GM19043 (cell line): ENCODE data around the gene BTNL3.

ENCODE experiments used
- ATAC-seq: cut with Tn5 transposase; IDR thresholded peaks from one replicate; pipeline ENCODE4 v1.9.1; 2021; ENCODE audit warnings: low read depth; ENCODE audit not compliant: unreplicated experiment

Gene BTNL3

DNA sequence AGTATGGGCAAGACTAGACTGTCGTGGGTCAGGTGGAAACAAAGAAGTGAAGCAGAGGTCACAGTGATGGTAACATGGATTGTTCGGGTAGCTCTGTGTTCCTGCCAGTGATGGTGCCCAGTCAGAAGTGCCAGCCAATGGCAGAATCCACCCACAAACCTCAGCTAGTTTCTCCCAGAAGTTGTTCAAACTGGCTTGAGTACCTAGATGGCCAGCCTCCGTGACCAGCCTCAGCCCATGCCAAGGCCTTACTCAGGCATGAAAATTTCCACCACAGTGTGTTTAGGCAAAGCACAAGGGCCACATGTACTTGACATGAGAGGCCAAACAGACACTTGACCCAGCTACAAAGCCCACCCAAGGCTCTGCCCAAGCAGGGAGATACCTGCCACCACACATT is 32.0 kb downstream of the BTNL3 start:
- ATAC-seq, result no peak

- ATAC-seq, result no peak
These were observed 35.8 kb downstream of the BTNL3 start for GRCh38 chr5:181024245-181025064.

DNA sequence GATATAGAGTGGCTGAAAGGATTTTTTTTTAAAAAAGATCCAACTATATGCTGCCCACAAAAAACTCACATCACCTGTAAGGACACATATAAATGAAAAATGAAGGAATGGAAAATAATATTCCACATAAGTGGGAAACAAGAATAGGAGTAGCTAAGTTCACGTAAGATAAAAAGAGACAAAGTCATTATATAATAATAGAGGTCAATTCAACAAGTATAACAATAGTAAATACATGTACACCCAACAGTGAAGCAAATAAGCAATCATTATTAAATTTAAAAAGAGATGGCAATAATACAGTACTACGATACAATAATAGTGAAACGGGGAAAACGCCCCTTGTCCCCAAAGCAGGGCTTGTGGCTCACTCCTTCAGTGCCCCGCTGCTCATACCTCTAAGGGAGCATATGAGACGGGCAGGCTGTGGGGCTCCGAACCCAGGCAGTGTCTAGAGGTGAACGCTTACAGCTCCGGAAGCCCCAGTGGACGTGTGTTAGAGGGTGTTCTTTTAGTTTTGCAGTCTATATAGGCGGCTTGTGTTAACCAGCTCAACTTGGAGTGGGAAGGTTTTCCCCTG is 38.9 kb downstream of the BTNL3 start:
- no peak for ATAC-seq

- no peak for ATAC-seq
These were observed 39.6 kb downstream of the BTNL3 start for GRCh38 chr5:181028032-181028819.

GRCh38 chr5:181031716-181032115 is 43.1 kb downstream of the BTNL3 start:
- no peak for ATAC-seq

DNA sequence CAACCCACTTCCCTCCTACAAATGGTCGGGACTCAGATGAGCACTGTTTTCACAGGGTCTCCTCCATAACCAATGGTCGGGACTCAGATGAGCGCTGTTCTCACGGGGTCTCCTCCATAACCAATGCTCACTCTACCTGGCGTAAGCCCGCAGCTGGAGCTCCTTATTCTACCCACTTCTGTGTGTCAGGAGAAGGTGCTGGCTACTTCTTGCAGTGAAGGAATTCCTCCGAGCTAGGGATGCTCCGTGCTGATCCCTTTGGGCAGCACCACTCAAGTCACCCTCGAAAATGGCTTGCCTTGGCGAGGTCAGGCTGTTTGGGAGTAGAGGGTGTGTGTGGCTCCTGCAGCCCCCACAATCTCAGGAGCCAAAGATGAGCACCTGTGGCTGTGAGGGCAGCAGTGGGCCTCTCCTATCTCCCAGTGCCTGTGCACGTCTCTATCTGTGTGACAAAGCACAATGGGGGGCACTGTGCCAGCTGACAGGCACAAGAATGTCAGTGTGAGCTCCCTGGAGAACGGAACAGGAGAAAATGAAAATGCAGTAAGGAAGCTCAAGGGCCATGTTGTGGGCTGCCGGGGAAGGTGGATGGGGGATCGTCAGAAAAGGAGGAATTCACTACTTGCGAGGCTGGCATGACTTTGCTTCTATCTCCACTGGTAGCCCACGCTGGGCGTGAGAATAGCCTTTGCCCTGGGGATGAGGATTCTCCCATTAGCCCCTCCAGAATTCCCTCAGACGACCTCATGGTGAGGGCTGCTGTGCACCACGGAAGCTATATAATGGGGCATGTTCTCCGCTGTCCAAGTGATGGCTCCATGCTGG is 47.6 kb downstream of the BTNL3 start:
- ATAC-seq, result no peak

- no peak for ATAC-seq
These were observed 48.2 kb downstream of the BTNL3 start for GRCh38 chr5:181036816-181037364.

DNA sequence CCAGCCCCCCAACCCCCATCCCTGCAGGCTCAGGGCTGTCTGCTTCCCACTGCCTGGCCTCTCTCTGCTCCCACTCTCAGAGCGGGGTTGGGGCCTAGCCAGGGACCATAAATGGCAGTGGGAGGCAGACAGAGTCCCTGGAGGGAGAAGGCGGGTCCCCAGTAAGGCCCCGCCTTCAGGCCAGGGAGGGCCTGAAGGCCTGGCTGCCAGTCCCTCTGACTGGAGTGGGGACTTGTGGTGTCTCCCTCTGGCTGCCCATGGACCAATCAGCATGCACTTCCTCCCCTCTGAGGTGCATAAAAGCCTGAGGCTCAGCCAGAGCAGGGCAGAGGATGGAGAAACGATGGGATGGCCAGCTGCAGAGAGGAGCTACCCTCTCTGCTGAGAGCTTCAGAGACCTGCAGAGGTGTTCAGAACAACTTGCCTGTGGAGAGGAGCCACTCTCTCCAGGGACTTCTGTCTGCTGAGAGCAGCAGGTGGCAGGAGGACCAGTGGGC is 48.8 kb downstream of the BTNL3 start:
- no peak for ATAC-seq

DNA sequence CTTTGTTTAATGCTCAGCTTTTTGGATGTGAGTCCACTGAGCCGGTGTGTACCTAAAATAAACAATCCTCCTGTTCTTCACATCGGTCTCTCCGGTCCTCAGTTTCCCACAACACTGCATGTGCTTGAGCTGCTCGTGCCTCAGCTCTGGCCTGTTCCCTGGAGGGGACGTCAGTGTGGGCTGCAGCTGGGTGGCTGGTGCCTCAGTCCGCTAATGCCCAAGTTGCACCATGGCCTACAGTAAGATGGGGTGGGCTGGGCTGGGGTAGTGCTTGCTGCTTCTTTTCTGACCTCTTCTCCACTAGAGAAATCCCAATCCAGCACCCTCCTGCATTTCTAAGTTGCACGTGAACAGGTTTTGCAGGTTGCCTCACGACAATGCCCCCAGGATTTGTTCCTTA is 50.8 kb downstream of the BTNL3 start:
- ATAC-seq, result no peak

DNA sequence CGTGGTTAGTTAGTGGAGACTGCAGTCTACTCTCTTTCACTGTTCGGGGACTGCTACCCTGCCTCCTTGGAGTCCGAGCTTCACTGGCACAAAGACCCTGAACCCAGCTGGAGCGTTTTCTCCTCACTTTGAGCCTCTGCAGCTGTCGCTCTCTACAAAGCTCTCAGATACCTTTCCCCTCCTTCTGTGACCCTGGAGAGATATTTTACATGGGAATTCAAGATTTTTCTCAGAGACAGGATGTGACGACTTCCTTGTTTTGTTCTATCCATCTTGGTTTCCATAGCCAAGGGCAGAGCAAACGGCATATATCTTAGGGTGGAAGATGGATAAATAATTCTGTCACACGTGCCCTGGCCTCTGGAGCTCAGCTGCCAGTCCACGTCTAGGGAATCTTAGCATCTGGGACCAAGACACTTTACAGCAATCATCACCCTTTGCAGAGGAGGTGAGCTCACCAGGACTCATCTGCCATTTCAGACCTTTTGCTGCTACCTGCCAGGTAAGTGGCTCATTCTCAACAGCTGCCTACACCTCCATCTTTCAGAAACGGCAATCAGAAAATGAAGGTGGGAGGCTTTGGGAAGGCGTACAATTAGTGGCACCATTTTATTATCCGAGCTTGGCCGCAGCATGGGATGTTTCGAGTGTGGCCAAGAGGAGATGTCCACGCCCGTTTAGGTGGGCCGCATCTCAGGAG is 51.4 kb downstream of the BTNL3 start, which contains the start of gene BTNL9:
Gene BTNL9 (plus strand): TSS at position 336 of the 700 bp plus-strand sequence. CDS start 5,224 bp downstream, outside the sequence.
- no peak for ATAC-seq

DNA sequence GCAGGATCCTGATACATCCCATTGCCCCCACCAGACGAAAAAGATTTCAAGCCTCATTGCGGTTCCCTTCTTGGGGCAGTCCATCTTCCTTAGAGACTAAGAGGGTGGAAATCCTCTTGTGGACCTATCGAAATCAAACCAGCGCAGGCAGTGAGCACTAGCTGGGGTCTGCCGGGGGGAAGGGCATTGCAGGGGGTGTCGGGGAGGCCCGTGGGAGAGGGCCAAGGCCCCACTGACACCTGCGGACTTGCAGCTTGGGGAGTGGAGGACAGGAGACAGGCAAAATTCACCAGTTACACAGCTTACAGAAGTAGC is 51.9 kb downstream of the BTNL3 start:
- no peak for ATAC-seq

GRCh38 chr5:181041043-181041442 is 52.4 kb downstream of the BTNL3 start:
- no peak for ATAC-seq

DNA sequence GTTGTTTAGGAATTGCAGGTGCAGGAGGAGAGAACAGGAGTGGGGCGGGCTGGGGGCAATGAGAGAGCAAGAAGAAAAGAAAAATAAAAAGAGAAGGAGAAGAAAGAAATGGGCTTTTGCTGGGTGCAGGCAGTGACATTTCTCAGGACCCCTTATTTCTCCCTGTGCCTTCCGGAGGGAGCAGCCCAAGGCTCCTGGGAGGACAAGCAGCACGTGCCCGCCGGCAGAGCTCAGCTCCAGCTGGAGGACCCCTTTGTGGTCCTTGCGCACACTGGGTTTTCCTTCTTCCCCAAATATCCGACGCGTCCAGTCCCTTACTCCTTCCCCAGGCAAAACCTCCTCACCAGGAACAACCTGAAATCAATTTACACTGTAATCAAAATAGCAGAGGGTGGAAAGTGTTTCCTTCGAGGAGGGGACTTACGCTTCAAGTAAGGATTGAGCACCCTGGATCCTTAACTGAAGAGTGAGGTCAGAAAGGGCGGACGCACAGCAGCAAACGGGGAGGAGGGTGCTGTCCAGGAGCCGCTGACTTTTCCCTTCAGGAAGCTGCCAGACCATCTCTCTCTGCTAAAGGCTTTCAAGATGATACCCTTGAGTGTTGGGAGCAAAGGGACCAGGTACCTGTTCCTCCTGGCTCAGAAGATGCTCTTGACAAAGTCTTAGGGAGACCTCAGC is 53.5 kb downstream of the BTNL3 start:
- no peak for ATAC-seq

DNA sequence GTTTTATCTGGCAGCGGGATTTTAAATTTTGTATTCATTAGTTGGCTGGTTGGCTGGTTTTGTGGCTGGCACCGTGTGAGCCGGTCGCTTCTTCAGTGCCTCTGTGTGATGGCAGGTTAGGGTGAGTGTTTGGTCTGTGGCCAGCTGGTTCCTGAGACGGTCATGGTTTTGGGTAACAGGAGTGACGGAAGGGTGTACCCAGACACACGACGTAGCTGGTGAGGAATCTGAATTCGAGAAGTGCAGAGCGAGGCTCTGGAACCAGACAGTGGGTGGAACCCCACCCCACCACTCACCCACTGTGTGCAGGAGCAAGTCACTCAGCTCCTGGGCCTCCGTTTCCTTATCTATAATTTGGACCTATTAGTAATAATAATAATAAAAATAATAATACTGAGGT is 54.1 kb downstream of the BTNL3 start:
- ATAC-seq, result no peak

DNA sequence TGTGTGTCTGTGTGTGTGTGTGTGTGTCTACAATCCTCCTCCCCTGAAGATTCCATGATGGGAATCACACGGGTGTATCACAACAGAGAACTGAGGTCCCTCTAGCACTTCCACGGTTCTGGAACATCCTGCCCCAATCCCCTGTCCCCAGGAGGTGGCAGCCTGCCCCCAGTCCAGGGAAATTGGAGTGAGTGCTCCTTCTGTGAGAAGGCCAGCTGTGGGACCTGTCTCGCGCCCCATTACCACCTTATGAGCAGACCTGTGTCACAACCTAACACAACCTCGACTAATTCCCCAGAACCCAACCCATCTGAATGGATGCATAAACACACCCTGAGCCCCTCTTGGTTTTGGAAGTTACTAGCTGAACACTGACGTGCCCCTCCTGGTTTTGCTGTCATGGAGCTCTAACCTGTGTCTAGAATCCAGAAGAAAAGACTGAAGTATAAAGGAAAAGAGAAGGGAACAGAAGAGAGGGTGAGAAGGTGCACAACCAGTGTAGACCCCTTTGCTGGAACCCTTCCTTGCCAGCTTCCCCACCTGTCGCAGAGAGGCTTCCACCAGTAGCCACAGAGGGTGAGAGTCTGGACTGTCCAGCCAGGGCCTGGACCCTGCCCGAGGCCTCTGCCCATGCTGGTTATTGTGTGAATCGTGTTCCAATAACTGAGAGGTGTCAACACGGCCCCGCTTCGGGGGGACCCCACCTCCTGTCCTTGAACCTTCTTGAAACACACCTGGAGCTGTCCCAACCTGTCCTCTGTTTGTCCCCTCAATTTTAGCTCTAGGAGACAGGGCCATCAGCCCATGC is 54.8 kb downstream of the BTNL3 start:
- ATAC-seq, result no peak

DNA sequence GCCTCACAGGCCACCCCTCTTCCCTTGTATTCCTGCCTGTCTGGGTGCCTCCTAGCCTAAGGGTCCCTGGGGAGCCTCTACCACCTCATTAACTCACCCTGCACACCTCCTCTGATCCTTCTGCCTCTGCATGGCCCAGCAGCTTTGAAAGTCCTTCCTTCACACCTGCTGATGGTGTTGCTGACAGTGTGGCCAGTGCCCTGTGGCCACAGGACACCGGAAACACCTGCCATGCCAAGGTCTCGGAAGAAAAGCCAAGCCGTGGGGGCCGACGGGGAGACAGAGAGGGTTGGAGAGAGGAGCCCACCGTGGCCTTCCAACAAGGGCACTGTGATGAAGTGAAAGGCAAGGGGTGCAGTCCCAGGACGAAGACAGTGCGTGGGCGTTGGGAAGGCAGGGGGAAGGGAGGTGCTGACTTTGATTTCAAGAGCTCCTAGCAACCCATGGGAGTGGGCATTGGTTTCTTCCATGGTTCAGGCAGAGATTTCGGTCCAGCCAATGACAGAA is 55.5 kb downstream of the BTNL3 start:
- ATAC-seq, result no peak

DNA sequence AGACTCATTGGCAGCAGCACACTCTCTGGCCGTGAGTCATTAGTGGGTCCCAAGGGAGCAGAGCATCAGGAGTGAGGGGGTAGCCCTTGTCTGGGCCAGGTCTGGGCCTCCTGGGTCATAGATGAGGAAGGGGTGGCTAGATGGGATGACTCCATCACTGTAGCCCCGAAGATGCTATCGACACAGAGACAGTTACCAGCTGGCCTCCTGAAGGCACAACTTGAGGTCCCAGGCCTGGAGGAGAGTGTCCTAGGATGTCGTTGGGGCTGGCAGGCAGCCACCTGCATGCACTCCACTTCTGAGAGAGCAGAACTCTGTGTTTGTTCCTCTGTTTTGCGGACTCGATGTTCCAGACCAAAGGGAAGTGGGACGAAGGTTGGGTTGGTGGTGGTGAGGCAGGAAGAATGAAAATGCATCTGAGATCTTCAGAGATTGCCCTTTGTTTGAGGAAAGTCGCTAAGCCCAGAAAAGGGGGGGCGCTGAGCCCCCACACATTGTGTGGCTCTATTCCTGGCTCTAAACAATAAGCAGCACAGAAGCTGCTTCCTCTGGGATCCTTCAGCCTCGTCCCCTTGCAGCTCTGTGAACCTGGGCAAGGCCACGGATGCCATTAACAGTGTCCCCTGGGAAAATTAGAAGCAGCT is 56.1 kb downstream of the BTNL3 start:
- ATAC-seq, result no peak

GRCh38 chr5:181045316-181045715 is 56.7 kb downstream of the BTNL3 start:
- no peak for ATAC-seq
